GM23338 (cell line): ENCODE results near the gene CLPSL2. TPM values are rescaled to one million over a fixed set of nuclear protein-coding genes. Genes with fewer than 3 reads are reported as not detected.

Experiments used
- ATAC-seq: fragments of 200-7000 bp; cut with Tn5 transposase; 3 replicates; pipeline ENCODE4 v1.9.1; 2020
- DNase-seq: peaks from one replicate; pipeline ENCODE4 v3.0.0-alpha.2; 2015; ENCODE audit warnings: low spot score
- H2AFZ ChIP-seq: fragments of 200-600 bp; sonication (generic); 2 replicates; pipeline ENCODE4 v1.8.0; 2016; ENCODE audit warnings: antibody characterized with exemption, mild to moderate bottlenecking, moderate library complexity
- H3F3A ChIP-seq: fragments of 200-600 bp; sonication (generic); replicated peaks from 2 replicates; pipeline ENCODE4 v1.8.0; 2017; ENCODE audit warnings: antibody characterized with exemption, mixed run types, low read depth
- H3K27ac ChIP-seq: fragments of 200-600 bp; sonication (generic); 2 replicates; pipeline ENCODE4 v1.6.1; 2016; ENCODE audit warnings: low read depth
- H3K27me3 ChIP-seq: fragments of 200-600 bp; sonication (generic); 2 replicates; pipeline ENCODE4 v1.8.0; 2016; ENCODE audit warnings: mild to moderate bottlenecking, mixed run types, moderate library complexity; ENCODE audit not compliant: insufficient read depth
- H3K36me3 ChIP-seq: fragments of 200-600 bp; sonication (generic); 2 replicates; pipeline ENCODE4 v1.8.0; 2016; ENCODE audit warnings: mild to moderate bottlenecking; ENCODE audit not compliant: insufficient read depth
- H3K4me1 ChIP-seq: fragments of 200-600 bp; sonication (generic); 2 replicates; pipeline ENCODE4 v1.8.0; 2016; ENCODE audit warnings: mild to moderate bottlenecking, moderate library complexity; ENCODE audit not compliant: insufficient read depth
- H3K4me2 ChIP-seq: fragments of 200-600 bp; sonication (generic); 2 replicates; pipeline ENCODE4 v1.7.1; 2017; ENCODE audit warnings: mixed run types
- H3K4me3 ChIP-seq: fragments of 200-600 bp; sonication (generic); 2 replicates; pipeline ENCODE4 v1.6.1; 2016; ENCODE audit warnings: mixed run types
- H3K79me2 ChIP-seq: fragments of 200-600 bp; sonication (generic); replicated peaks from 2 replicates; pipeline ENCODE4 v1.8.0; 2017; ENCODE audit warnings: mild to moderate bottlenecking; ENCODE audit not compliant: insufficient read depth
- H3K9me2 ChIP-seq: fragments of 200-600 bp; sonication (generic); 2 replicates; pipeline ENCODE4 v1.8.0; 2017; ENCODE audit not compliant: insufficient read depth
- H4K20me1 ChIP-seq: fragments of 200-600 bp; sonication (generic); replicated peaks from 2 replicates; pipeline ENCODE4 v1.8.0; 2017; ENCODE audit warnings: mild to moderate bottlenecking; ENCODE audit not compliant: insufficient read depth
- H3K27ac Mint-ChIP-seq: 2 replicates; pipeline ENCODE4 v1.8.0; 2020; ENCODE audit warnings: inconsistent platforms, mild to moderate bottlenecking, moderate library complexity, mixed read lengths
- H3K27me3 Mint-ChIP-seq: 3 replicates; pipeline ENCODE4 v1.8.0; 2022; ENCODE audit warnings: low read depth, mild to moderate bottlenecking, moderate library complexity, mixed read lengths, inconsistent platforms; ENCODE audit not compliant: insufficient read depth, poor library complexity
- H3K36me3 Mint-ChIP-seq: 3 replicates; pipeline ENCODE4 v1.8.0; 2021; ENCODE audit warnings: low read depth, mild to moderate bottlenecking, inconsistent platforms, moderate library complexity, mixed read lengths
- H3K4me1 Mint-ChIP-seq: 3 replicates; pipeline ENCODE4 v1.8.0; 2020; ENCODE audit warnings: mild to moderate bottlenecking, inconsistent platforms, mixed read lengths
- H3K4me3 Mint-ChIP-seq: 3 replicates; pipeline ENCODE4 v1.8.0; 2021; ENCODE audit warnings: moderate library complexity, mild to moderate bottlenecking, inconsistent platforms, mixed read lengths
- H3K9me3 Mint-ChIP-seq: 3 replicates; pipeline ENCODE4 v1.8.0; 2020; ENCODE audit warnings: moderate library complexity, mild to moderate bottlenecking, inconsistent platforms, mixed read lengths
- CREB1 ChIP-seq: fragments of 250-450 bp; sonication (Bioruptor Pico); IDR thresholded peaks from 2 replicates; pipeline ENCODE4 v1.5.0; 2020; ENCODE audit warnings: low read depth, mild to moderate bottlenecking, moderate library complexity
- CTCF ChIP-seq, 2 experiments: fragments of 200-600 bp in 1 of 2; sonication (generic) in 1 of 2; conservative IDR thresholded peaks; 2 replicates each; pipeline versions ENCODE4 v1.5.1 to v1.6.1; 2016 to 2017; ENCODE audit warnings: antibody characterized with exemption in 2 of 2, low read depth in 2 of 2, mild to moderate bottlenecking in 2 of 2, moderate library complexity in 1 of 2
- EZH2 ChIP-seq: fragments of 200-600 bp; sonication (generic); IDR thresholded peaks from one replicate; pipeline ENCODE4 v1.8.0; 2017; ENCODE audit warnings: antibody characterized with exemption, mild to moderate bottlenecking, low read depth; ENCODE audit not compliant: unreplicated experiment
- EZH2phosphoT487 ChIP-seq: fragments of 200-600 bp; sonication (generic); IDR thresholded peaks from one replicate; pipeline ENCODE4 v1.8.1; 2018; ENCODE audit warnings: antibody characterized with exemption; ENCODE audit not compliant: unreplicated experiment
- JUNB ChIP-seq: IDR thresholded peaks from one replicate; pipeline ENCODE4 v1.6.1; 2016; ENCODE audit warnings: antibody characterized with exemption; ENCODE audit not compliant: unreplicated experiment
- NANOG ChIP-seq: IDR thresholded peaks from 2 replicates; pipeline ENCODE4 v1.6.1; 2016; ENCODE audit warnings: antibody characterized with exemption, borderline replicate concordance
- POLR2AphosphoS5 ChIP-seq: IDR thresholded peaks from 2 replicates; pipeline ENCODE4 v1.6.1; 2016; ENCODE audit warnings: antibody characterized with exemption, low read depth
- REST ChIP-seq: IDR thresholded peaks from one replicate; pipeline ENCODE4 v1.6.1; 2018; ENCODE audit warnings: antibody characterized with exemption; ENCODE audit not compliant: unreplicated experiment
- STAT1 ChIP-seq: IDR thresholded peaks from one replicate; pipeline ENCODE4 v1.6.1; 2016; ENCODE audit warnings: antibody characterized with exemption; ENCODE audit not compliant: unreplicated experiment
- ZNF114 ChIP-seq: fragments of 250-450 bp; sonication (Bioruptor Pico); IDR thresholded peaks from 2 replicates; pipeline ENCODE4 v1.5.0; 2020; ENCODE audit warnings: mild to moderate bottlenecking, moderate library complexity
- ZNF331 ChIP-seq: fragments of 250-450 bp; sonication (Bioruptor Pico); IDR thresholded peaks from 2 replicates; pipeline ENCODE4 v1.5.0; 2020; ENCODE audit warnings: low read depth, mild to moderate bottlenecking, moderate library complexity
- polyA plus RNA-seq: library from polyadenylated mRNA; unstranded; fragments of >200 nt; fragmentation: Nextera tagmentation; extraction: Ambion mirVana; gene quantifications from 2 replicates; pipeline ENCODE4 v1.2.1, GENCODE V29; 2016
- total RNA-seq: library from RNA; depleted of rRNA; stranded (reverse); fragments of >200 nt; shearing (Covaris generic); gene quantifications from 2 replicates; pipeline ENCODE4 v1.2.3, GENCODE V29; 2014
- TF ChIP-seq, protein P1 (sequence below): IDR thresholded peaks from 2 replicates; pipeline ENCODE4 v1.6.1; 2016; ENCODE audit warnings: antibody characterized with exemption
- TF ChIP-seq, protein P2 (sequence below): fragments of 250-450 bp; sonication (Bioruptor Pico); IDR thresholded peaks from 2 replicates; pipeline ENCODE4 v1.5.0; 2020; ENCODE audit warnings: mild to moderate bottlenecking, moderate library complexity

Gene CLPSL2
- total and polyA plus RNA-seq, 2 experiments from 2014 or later: 2.9 to 3.1 TPM

DNA sequence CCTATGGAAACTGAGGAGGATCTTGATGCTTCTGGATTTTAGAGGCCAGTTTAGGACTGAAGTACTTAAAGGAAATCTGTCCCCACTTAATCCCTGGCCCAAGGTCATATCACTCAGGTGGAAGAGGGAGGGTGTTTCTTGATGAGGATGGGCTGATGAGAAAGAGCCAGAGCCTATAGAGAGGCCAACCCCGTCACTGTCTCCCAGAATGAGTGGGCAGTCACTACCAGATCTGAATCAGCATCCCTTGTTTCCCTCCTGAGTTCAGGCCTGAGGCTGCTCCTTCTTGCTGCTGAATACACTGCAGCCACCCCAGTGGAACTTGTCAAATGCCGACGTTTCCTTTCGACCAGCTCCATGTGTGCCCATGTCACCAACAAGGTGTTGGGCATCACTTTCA, 24.8 kb upstream of the CLPSL2 start (continued):
- TF ChIP-seq REST (no peak), EZH2 (no peak), CREB1 (no peak), ZNF114 (CRISPR knock-in tag) (no peak), EZH2phosphoT487 (no peak), NANOG (no peak)

GRCh38 chr6:35752330-35752729, 24.1 kb upstream of the CLPSL2 start:
- Mint-ChIP-seq H3K27ac (no peak overlapping the region), H3K36me3 (no peaks in the 10 kb centered on the region), H3K27me3 (peaks cover 14% of the 10 kb centered on the region), H3K4me1 (peaks cover 22% of the 10 kb centered on the region), H3K4me3 (no peak overlapping the region), H3K9me3 (peaks cover 3% of the 10 kb centered on the region; the same call in 2 of the 3 replicates)
- DNase-seq (no peak), ATAC-seq (no peak)
- H3K79me2 ChIP-seq: no peaks in the 10 kb centered on the region
- H3K4me1 ChIP-seq: peaks cover 16% of the 10 kb centered on the region
- H4K20me1 ChIP-seq: no peaks in the 10 kb centered on the region
- no peaks in the 10 kb centered on the region for H3K27me3 ChIP-seq
- H3F3A ChIP-seq: no peaks in the 10 kb centered on the region; the same call in 1 of the 2 replicates
- no peak overlapping the region for H3K27ac ChIP-seq
- no peak overlapping the region for H3K4me2 ChIP-seq
- H3K9me2 ChIP-seq: no peaks in the 10 kb centered on the region
- no peak overlapping the region for H2AFZ ChIP-seq
- H3K36me3 ChIP-seq: no peaks in the 10 kb centered on the region
- H3K4me3 ChIP-seq: no peak overlapping the region
- TF ChIP-seq, protein P1, sequence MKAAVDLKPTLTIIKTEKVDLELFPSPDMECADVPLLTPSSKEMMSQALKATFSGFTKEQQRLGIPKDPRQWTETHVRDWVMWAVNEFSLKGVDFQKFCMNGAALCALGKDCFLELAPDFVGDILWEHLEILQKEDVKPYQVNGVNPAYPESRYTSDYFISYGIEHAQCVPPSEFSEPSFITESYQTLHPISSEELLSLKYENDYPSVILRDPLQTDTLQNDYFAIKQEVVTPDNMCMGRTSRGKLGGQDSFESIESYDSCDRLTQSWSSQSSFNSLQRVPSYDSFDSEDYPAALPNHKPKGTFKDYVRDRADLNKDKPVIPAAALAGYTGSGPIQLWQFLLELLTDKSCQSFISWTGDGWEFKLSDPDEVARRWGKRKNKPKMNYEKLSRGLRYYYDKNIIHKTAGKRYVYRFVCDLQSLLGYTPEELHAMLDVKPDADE: no peak
- TF ChIP-seq ZNF114 (CRISPR knock-in tag) (no peak), JUNB (no peak), CREB1 (no peak), STAT1 (no peak), CTCF (conservative IDR thresholded peaks at IDR 0.05; ENCODE audit: low read depth in 2 of 2) (no peak), POLR2AphosphoS5 (no peak), NANOG (no peak), ZNF331 (CRISPR knock-in tag) (no peak), EZH2 (no peak)
- TF ChIP-seq, protein P2, sequence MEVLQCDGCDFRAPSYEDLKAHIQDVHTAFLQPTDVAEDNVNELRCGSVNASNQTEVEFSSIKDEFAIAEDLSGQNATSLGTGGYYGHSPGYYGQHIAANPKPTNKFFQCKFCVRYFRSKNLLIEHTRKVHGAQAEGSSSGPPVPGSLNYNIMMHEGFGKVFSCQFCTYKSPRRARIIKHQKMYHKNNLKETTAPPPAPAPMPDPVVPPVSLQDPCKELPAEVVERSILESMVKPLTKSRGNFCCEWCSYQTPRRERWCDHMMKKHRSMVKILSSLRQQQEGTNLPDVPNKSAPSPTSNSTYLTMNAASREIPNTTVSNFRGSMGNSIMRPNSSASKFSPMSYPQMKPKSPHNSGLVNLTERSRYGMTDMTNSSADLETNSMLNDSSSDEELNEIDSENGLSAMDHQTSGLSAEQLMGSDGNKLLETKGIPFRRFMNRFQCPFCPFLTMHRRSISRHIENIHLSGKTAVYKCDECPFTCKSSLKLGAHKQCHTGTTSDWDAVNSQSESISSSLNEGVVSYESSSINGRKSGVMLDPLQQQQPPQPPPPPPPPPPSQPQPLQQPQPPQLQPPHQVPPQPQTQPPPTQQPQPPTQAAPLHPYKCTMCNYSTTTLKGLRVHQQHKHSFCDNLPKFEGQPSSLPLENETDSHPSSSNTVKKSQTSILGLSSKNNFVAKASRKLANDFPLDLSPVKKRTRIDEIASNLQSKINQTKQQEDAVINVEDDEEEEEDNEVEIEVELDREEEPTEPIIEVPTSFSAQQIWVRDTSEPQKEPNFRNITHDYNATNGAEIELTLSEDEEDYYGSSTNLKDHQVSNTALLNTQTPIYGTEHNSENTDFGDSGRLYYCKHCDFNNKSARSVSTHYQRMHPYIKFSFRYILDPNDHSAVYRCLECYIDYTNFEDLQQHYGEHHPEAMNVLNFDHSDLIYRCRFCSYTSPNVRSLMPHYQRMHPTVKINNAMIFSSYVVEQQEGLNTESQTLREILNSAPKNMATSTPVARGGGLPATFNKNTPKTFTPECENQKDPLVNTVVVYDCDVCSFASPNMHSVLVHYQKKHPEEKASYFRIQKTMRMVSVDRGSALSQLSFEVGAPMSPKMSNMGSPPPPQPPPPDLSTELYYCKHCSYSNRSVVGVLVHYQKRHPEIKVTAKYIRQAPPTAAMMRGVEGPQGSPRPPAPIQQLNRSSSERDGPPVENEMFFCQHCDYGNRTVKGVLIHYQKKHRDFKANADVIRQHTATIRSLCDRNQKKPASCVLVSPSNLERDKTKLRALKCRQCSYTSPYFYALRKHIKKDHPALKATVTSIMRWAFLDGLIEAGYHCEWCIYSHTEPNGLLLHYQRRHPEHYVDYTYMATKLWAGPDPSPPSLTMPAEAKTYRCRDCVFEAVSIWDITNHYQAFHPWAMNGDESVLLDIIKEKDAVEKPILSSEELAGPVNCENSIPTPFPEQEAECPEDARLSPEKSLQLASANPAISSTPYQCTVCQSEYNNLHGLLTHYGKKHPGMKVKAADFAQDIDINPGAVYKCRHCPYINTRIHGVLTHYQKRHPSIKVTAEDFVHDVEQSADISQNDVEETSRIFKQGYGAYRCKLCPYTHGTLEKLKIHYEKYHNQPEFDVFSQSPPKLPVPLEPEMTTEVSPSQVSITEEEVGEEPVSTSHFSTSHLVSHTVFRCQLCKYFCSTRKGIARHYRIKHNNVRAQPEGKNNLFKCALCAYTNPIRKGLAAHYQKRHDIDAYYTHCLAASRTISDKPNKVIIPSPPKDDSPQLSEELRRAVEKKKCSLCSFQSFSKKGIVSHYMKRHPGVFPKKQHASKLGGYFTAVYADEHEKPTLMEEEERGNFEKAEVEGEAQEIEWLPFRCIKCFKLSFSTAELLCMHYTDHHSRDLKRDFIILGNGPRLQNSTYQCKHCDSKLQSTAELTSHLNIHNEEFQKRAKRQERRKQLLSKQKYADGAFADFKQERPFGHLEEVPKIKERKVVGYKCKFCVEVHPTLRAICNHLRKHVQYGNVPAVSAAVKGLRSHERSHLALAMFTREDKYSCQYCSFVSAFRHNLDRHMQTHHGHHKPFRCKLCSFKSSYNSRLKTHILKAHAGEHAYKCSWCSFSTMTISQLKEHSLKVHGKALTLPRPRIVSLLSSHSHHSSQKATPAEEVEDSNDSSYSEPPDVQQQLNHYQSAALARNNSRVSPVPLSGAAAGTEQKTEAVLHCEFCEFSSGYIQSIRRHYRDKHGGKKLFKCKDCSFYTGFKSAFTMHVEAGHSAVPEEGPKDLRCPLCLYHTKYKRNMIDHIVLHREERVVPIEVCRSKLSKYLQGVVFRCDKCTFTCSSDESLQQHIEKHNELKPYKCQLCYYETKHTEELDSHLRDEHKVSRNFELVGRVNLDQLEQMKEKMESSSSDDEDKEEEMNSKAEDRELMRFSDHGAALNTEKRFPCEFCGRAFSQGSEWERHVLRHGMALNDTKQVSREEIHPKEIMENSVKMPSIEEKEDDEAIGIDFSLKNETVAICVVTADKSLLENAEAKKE (CRISPR knock-in tag): no peak
